A673 (cell line): ENCODE data around the gene ULBP3.

Source experiments
- EZH2 ChIP-seq: fragments of 200-600 bp; sonication (generic); IDR thresholded peaks from 2 replicates; pipeline ENCODE4 v1.6.1; 2017; ENCODE audit warnings: borderline replicate concordance, low read depth, mild to moderate bottlenecking, mixed read lengths, antibody characterized with exemption, low read length; ENCODE audit not compliant: poor library complexity, severe bottlenecking
- TF ChIP-seq, protein P1 (sequence below): fragments of 300-800, 200-600 bp; sonication (generic); conservative IDR thresholded peaks from 2 replicates; pipeline ENCODE4 v1.5.1; 2017; ENCODE audit warnings: low read depth, mild to moderate bottlenecking, antibody characterized with exemption, low read length, moderate library complexity, mixed read lengths

DNA sequence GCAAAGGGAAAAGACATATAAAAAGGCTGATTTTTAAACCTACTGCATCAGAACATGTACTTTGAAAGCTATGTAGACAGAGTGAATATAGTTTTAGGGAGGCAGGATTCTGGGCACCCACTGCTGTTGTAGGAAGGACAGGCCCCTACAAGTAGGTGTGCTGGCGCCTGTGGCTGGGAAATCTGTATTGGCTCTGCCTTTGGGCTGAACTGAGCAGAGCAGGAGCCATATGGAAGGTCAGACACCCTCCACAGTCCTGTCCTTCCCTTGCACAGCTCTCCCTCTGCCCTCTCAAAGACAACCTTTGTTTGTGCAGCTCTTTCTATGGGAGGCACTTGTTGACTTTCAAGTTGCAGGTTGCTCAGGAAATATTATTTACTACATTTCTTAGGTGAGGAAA is 18.4 kb upstream of the ULBP3 start:
- TF ChIP-seq, protein P1, sequence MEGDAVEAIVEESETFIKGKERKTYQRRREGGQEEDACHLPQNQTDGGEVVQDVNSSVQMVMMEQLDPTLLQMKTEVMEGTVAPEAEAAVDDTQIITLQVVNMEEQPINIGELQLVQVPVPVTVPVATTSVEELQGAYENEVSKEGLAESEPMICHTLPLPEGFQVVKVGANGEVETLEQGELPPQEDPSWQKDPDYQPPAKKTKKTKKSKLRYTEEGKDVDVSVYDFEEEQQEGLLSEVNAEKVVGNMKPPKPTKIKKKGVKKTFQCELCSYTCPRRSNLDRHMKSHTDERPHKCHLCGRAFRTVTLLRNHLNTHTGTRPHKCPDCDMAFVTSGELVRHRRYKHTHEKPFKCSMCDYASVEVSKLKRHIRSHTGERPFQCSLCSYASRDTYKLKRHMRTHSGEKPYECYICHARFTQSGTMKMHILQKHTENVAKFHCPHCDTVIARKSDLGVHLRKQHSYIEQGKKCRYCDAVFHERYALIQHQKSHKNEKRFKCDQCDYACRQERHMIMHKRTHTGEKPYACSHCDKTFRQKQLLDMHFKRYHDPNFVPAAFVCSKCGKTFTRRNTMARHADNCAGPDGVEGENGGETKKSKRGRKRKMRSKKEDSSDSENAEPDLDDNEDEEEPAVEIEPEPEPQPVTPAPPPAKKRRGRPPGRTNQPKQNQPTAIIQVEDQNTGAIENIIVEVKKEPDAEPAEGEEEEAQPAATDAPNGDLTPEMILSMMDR, result no peak
- no peak for TF ChIP-seq EZH2
